Progenitor cell of endocrine pancreas (in vitro differentiated cells): Measurements from ENCODE around the gene MT1A. TPM values are rescaled to one million over a fixed set of nuclear protein-coding genes. Genes with fewer than 3 reads are reported as not detected.

Experiments
- DNase-seq: peaks from one replicate; pipeline ENCODE4 v3.0.0; 2021; ENCODE audit warnings: low spot score; ENCODE audit not compliant: unreplicated experiment
- H3K27ac Mint-ChIP-seq: 2 replicates; pipeline ENCODE4 v1.8.0; 2021; ENCODE audit warnings: mild to moderate bottlenecking, moderate library complexity, mixed read lengths
- H3K27me3 Mint-ChIP-seq: 2 replicates; pipeline ENCODE4 v1.8.0; 2021; ENCODE audit warnings: mixed read lengths
- H3K36me3 Mint-ChIP-seq: 2 replicates; pipeline ENCODE4 v1.8.0; 2022; ENCODE audit warnings: mixed read lengths; ENCODE audit not compliant: insufficient read depth
- H3K4me1 Mint-ChIP-seq: 2 replicates; pipeline ENCODE4 v1.8.0; 2021; ENCODE audit warnings: low read depth, mixed read lengths
- H3K4me3 Mint-ChIP-seq: 2 replicates; pipeline ENCODE4 v1.8.0; 2021; ENCODE audit warnings: low read depth, mild to moderate bottlenecking, moderate library complexity, mixed read lengths
- H3K9me3 Mint-ChIP-seq: 2 replicates; pipeline ENCODE4 v1.8.0; 2021; ENCODE audit warnings: low read depth, mixed read lengths
- CTCF ChIP-seq: fragments of 200-600 bp; sonication (generic); IDR thresholded peaks from one replicate; pipeline ENCODE4 v1.5.0; 2021; ENCODE audit warnings: antibody characterized with exemption, mild to moderate bottlenecking; ENCODE audit not compliant: unreplicated experiment
- total RNA-seq: library from RNA; stranded (reverse); gene quantifications from 2 replicates; pipeline ENCODE4 v1.2.1, GENCODE V29; 2021

Gene MT1A
- total RNA-seq, 1 donor from 2014 or later, result not detected

- no peak for DNase-seq
- Mint-ChIP-seq H3K4me3 (no peak overlapping the region), H3K27me3 (peaks cover 91% of the 10 kb centered on the region), H3K4me1 (peaks cover 7% of the 10 kb centered on the region), H3K36me3 (no peaks in the 10 kb centered on the region), H3K27ac (no peak overlapping the region), H3K9me3 (no peaks in the 10 kb centered on the region)
- TF ChIP-seq CTCF, result no peak
Measured at GRCh38 chr16:56679818-56680217, 41.4 kb downstream of the MT1A start.

- Mint-ChIP-seq H3K27ac (no peak within 1 kb of the TSS), H3K36me3 (peaks cover 3% of the 10 kb centered on the region), H3K4me1 (no peaks in the 10 kb centered on the region), H3K4me3 (peak within 1 kb of the TSS; percentile 71), H3K27me3 (peaks cover 83% of the 10 kb centered on the region), H3K9me3 (peaks cover 6% of the 10 kb centered on the region)
- no peak for TF ChIP-seq CTCF
- peak; percentile 51 for DNase-seq
Measured at GRCh38 chr16:56681939-56682702, 43.7 kb downstream of the MT1A start, which contains the start of gene MT1X. Gene MT1X, plus strand, starts transcription at chr16:56682470. Its CDS starts 71 bp downstream, at chr16:56682541.

- Mint-ChIP-seq H3K9me3 (peaks cover 6% of the 10 kb centered on the region), H3K27ac (no peak overlapping the region), H3K27me3 (peaks cover 79% of the 10 kb centered on the region), H3K4me1 (no peaks in the 10 kb centered on the region), H3K36me3 (peaks cover 3% of the 10 kb centered on the region), H3K4me3 (peak overlapping the region; percentile 71)
- DNase-seq, result no peak
- TF ChIP-seq CTCF, result no peak
Measured at GRCh38 chr16:56682703-56683397, 44.4 kb downstream of the MT1A start.

- Mint-ChIP-seq H3K4me3 (no peak overlapping the region), H3K4me1 (no peaks in the 10 kb centered on the region), H3K27ac (no peak overlapping the region), H3K9me3 (peaks cover 6% of the 10 kb centered on the region), H3K27me3 (peaks cover 79% of the 10 kb centered on the region), H3K36me3 (peaks cover 3% of the 10 kb centered on the region)
- TF ChIP-seq CTCF, result no peak
- DNase-seq, result no peak
Measured at GRCh38 chr16:56683424-56684172, 45.1 kb downstream of the MT1A start.
